Breast epithelium (tissue), 4 donors: ENCODE data around the gene CCDC127. TPM values are rescaled to one million over a fixed set of nuclear protein-coding genes. Genes with fewer than 3 reads are reported as not detected.
"Not testable (repeated sequence)": the region's sequence is repeated elsewhere in the genome, so short reads cannot be mapped to it uniquely, and the experiment has no call there.

Source experiments
- DNase-seq, 2 donors: peaks; one replicate each; pipeline ENCODE4 v3.0.0-alpha.2; 2019; ENCODE audit warnings: low spot score in 2 of 2
- H3K27ac ChIP-seq, 2 donors: fragments of 200-600 bp; sonication (generic) in 1 of 2; one replicate each; pipeline ENCODE4 v1.5.1; 2016 to 2019; ENCODE audit warnings: mild to moderate bottlenecking in 1 of 2
- H3K27me3 ChIP-seq, 2 donors: fragments of 200-600 bp; sonication (generic) in 1 of 2; one replicate each; pipeline versions ENCODE4 v1.5.1 to v1.6.0; 2017 to 2019; ENCODE audit warnings: control low read depth in 1 of 2, mild to moderate bottlenecking in 1 of 2
- H3K36me3 ChIP-seq: fragments of 200-600 bp; one replicate; pipeline ENCODE4 v1.5.1; 2019
- H3K4me1 ChIP-seq, 2 donors: fragments of 200-600 bp; sonication (generic); one replicate each; pipeline ENCODE4 v1.5.1; 2016 to 2019; ENCODE audit warnings: control low read depth in 1 of 2
- H3K4me3 ChIP-seq, 3 donors: fragments of 200-600 bp; sonication (generic); 1 replicate in 2 of 3; 2 replicates in 1 of 3; pipeline ENCODE4 v1.5.1; 2016 to 2019; ENCODE audit warnings: mild to moderate bottlenecking in 3 of 3, moderate library complexity in 2 of 3
- H3K9me3 ChIP-seq, 2 donors: fragments of 200-600 bp; sonication (generic) in 1 of 2; one replicate each; pipeline ENCODE4 v1.5.1; 2016 to 2019; ENCODE audit warnings: control low read depth in 1 of 2
- POLR2A ChIP-seq: fragments of 450-650 bp; IDR thresholded peaks from one replicate; pipeline ENCODE4 v1.6.1; 2016; ENCODE audit warnings: antibody characterized with exemption, mild to moderate bottlenecking, moderate library complexity
- POLR2AphosphoS5 ChIP-seq, 3 donors: sonication (generic); formaldehyde crosslinking; IDR thresholded peaks; one replicate each; pipeline ENCODE4 v1.6.1; 2017; ENCODE audit warnings: antibody characterized with exemption in 3 of 3
- intact Hi-C: fragments of 100-400 bp; cut with DNase I; formaldehyde crosslinking; loops from one replicate; pipeline ENCODE4 v1.15.1; 2023; ENCODE audit warnings: low total_unique reads
- total RNA-seq, 3 donors: library from RNA; depleted of rRNA; stranded (reverse); fragments of >200 nt; gene quantifications; one replicate each; pipeline ENCODE4 v1.1.0, GENCODE V29; 2016
- TF ChIP-seq, protein P1 (sequence below), 3 donors: fragments of 450-650 bp; IDR thresholded peaks; one replicate each; pipeline ENCODE4 v1.5.1; 2016 to 2017; ENCODE audit warnings: antibody characterized with exemption in 3 of 3, mild to moderate bottlenecking in 3 of 3, moderate library complexity in 3 of 3

CCDC127 gene
- total RNA-seq, 3 donors from 2014 or later, result 5.0 to 5.6 (median 5.3) TPM

DNA sequence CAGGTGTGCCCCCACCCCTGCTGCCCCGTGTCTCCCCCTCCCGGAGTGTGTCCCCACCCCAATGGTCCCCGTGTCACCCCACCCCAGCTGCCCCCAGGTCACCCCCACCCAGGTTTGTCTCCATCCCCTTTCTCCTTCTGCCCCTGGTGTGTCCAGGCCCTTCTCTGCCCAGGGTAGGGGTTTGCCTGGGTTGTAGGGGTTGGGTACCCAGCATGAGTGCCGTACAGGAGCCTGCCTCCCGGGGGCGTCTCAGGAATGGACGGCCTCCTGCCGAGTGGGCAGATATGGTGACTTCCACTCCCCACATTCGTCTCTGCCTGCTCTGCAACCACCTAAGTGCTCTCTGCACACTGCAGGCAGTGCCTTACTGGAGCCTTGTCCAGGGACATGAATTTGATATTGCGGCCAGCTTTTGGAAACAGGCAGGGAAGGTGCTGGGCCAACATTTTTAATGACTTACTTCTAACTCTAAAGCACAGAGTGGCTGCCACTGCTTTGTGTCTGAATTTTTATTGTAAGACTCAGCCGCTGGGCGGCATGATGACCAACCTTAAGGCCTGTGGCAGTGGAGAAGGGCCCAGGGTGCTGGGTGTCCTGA is 20.0 kb downstream of the CCDC127 start:
- Histone ChIP-seq H3K9me3 (no peaks in the 10 kb centered on the region), H3K27me3 (no peaks in the 10 kb centered on the region), H3K4me3 (no peak overlapping the region), H3K36me3 (no peaks in the 10 kb centered on the region), H3K27ac (no peak overlapping the region), H3K4me1 (no peaks in the 10 kb centered on the region)
- no peak for TF ChIP-seq POLR2AphosphoS5 (IDR thresholded peaks at IDR 0.05)
- no peak for TF ChIP-seq POLR2A
- TF ChIP-seq, protein P1, sequence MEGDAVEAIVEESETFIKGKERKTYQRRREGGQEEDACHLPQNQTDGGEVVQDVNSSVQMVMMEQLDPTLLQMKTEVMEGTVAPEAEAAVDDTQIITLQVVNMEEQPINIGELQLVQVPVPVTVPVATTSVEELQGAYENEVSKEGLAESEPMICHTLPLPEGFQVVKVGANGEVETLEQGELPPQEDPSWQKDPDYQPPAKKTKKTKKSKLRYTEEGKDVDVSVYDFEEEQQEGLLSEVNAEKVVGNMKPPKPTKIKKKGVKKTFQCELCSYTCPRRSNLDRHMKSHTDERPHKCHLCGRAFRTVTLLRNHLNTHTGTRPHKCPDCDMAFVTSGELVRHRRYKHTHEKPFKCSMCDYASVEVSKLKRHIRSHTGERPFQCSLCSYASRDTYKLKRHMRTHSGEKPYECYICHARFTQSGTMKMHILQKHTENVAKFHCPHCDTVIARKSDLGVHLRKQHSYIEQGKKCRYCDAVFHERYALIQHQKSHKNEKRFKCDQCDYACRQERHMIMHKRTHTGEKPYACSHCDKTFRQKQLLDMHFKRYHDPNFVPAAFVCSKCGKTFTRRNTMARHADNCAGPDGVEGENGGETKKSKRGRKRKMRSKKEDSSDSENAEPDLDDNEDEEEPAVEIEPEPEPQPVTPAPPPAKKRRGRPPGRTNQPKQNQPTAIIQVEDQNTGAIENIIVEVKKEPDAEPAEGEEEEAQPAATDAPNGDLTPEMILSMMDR (IDR thresholded peaks at IDR 0.05), result no peak
- no peak for DNase-seq
- intact Hi-C loops, result no loop called here

DNA sequence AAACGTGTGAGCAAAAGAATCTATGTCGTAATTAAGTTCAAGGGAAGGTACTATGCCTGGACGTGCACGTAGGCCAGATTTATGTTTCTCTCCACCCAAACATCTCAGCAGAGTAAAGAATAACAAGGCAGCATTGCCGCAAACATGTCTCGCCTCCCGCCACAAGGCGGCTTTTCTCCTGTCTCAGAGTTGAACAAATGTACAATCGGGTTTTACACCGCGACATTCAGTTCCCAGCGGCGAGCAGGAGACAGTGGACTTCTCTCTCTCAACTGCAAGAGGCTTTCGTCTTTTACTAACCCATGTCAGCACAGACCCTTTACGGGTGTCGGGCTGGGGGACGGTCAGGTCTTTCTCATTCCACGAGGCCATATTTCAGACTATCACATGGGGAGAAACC is 20.9 kb downstream of the CCDC127 start:
- intact Hi-C loops, H3K9me3 ChIP-seq, H3K27me3 ChIP-seq, H3K4me1 ChIP-seq, DNase-seq, H3K27ac ChIP-seq, H3K36me3 ChIP-seq, H3K4me3 ChIP-seq: not testable (repeated sequence)

DNA sequence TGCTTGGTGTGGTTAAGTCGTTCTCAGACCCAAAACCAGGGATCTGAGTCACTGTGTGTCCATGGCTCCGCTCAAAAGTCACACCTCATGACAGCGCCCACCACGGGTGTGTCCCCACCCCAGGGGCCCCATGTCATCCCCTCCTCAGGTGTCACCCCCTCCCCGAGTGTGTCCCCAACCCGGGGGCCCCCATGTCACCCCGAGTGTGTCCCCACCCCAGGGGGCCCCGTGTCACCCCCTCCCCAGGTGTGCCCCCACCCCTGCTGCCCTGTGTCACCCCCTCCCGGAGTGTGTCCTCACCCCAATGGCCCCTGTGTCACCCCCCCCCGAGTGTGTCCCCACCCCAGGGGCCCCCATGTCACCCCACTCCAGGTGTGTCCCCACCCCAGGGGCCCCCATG is 21.6 kb downstream of the CCDC127 start:
- intact Hi-C loops, result no loop called here
- TF ChIP-seq POLR2AphosphoS5 (IDR thresholded peaks at IDR 0.05), result no peak
- H3K9me3 ChIP-seq, result no peaks in the 10 kb centered on the region
- no peak for DNase-seq
- no peak overlapping the region for H3K27ac ChIP-seq
- no peak overlapping the region for H3K4me3 ChIP-seq
- H3K4me1 ChIP-seq, result no peaks in the 10 kb centered on the region
- H3K36me3 ChIP-seq, result no peaks in the 10 kb centered on the region
- no peaks in the 10 kb centered on the region for H3K27me3 ChIP-seq

DNA sequence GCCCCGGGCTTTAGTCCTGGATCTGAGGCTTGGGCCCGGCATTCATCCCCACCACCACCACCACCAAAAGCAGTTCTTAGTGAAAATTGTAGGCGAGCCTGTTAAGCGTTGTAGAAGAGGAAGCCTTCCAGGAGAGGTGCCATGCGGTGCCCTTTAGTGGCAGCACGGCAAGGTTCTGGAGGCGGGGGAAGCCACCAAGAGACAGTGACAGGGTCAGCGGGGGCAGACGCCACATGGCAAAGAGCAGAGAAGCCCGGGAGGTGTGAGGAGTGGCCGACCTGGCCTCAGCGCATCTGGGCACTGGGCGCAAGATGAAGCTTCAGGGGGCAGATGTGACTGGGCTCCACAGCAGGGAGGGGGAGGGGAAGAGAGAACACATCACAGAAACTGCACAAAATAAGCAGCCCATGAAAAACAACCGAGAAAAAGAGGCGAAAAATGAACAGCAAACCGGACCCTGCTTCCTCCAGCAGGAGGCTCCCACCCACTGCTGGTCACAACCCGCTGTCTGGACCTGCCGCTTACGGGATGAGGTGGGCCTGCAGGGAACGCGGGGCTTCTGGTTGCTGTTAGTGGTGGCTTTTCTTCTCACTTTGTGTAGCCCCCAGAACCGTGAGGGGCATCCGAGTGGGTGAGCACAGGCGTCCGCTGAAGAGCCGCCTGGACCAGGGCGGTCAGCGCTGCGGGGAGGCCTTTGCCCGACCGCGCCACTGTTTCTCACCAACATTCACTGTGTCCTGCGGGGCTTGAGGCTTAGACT is 22.4 kb downstream of the CCDC127 start:
- Histone ChIP-seq H3K9me3 (no peaks in the 10 kb centered on the region), H3K27ac (no peak overlapping the region), H3K36me3 (no peaks in the 10 kb centered on the region), H3K4me3 (no peak overlapping the region), H3K4me1 (no peaks in the 10 kb centered on the region), H3K27me3 (no peaks in the 10 kb centered on the region)
- DNase-seq, result no peak
- no peak for TF ChIP-seq POLR2A
- TF ChIP-seq POLR2AphosphoS5 (IDR thresholded peaks at IDR 0.05), result no peak
- TF ChIP-seq, protein P1 (IDR thresholded peaks at IDR 0.05), result no peak
- intact Hi-C loops, result no loop called here

DNA sequence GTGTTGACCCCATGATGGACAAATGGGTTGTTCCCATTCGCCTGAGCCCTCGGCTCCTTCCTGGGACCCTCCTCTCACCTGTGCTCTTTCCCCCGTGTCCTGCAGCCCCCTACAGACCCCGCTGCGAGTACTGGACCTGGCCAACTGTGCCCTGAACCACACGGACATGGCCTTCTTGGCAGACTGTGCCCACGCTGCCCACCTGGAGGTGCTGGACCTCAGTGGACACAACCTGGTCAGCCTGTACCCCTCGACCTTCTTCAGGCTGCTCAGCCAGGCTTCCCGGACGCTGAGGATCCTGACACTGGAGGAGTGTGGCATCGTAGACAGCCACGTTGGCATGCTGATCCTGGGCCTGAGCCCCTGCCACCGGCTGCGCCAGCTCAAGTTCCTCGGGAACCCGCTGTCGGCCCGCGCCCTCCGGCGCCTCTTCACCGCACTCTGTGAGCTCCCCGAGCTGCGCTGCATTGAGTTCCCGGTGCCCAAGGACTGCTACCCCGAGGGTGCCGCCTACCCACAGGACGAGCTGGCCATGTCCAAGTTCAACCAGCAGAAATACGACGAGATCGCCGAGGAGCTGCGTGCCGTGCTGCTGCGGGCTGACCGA is 23.2 kb downstream of the CCDC127 start:
- no peaks in the 10 kb centered on the region for H3K36me3 ChIP-seq
- H3K9me3 ChIP-seq, result no peaks in the 10 kb centered on the region
- intact Hi-C loops, result no loop called here
- no peak overlapping the region for H3K4me3 ChIP-seq
- H3K27ac ChIP-seq, result no peak overlapping the region
- H3K27me3 ChIP-seq, result no peaks in the 10 kb centered on the region
- no peaks in the 10 kb centered on the region for H3K4me1 ChIP-seq
- no peak for DNase-seq
- TF ChIP-seq, protein P1 (IDR thresholded peaks at IDR 0.05), result no peak
- TF ChIP-seq POLR2A (no peak), POLR2AphosphoS5 (IDR thresholded peaks at IDR 0.05) (no peak)

DNA sequence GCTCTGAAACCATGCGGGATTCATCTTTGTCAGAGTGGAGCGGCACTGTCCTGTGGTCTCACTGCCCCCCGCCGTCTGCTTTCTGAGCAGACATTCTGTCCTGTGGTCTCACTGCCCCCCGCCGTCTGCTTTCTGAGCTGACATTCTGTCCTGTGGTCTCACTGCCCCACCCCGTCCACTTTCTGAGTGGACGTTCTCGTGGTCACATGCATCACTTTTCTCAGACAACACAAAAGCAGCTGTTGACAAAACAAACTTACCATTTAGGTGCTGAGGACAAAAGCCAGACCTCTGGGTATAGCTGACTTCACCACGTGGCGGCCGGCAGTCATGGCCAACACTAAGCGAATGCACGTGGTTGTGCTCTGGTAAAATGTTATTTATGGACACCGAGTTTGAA is 23.9 kb downstream of the CCDC127 start:
- Histone ChIP-seq H3K27me3 (no peaks in the 10 kb centered on the region), H3K27ac (no peak overlapping the region), H3K36me3 (no peaks in the 10 kb centered on the region), H3K9me3 (no peaks in the 10 kb centered on the region), H3K4me3 (no peak overlapping the region), H3K4me1 (no peaks in the 10 kb centered on the region)
- TF ChIP-seq, protein P1 (IDR thresholded peaks at IDR 0.05), result no peak
- TF ChIP-seq POLR2A (no peak), POLR2AphosphoS5 (IDR thresholded peaks at IDR 0.05) (no peak)
- no peak for DNase-seq
- intact Hi-C loops, result no loop called here
